Measurements from ENCODE around the gene COL4A2.

GRCh38 chr13:110350509-110350908 lies 43.4 kb downstream of the COL4A2 start:
- TF ChIP-seq EP300 (IDR thresholded peaks at IDR 0.05; ENCODE audit: low read depth) (no peak), CTCF (IDR thresholded peaks at IDR 0.05) (no peak)

Data from transverse colon (tissue), 3 donors.